Ascending aorta (tissue), 2 donors: ENCODE results near the gene KAT2B. TPM values are rescaled to one million over a fixed set of nuclear protein-coding genes. Genes with fewer than 3 reads are reported as not detected.

Source experiments
- DNase-seq, 2 donors: peaks; one replicate each; pipeline ENCODE4 v3.0.0-alpha.2; 2019; ENCODE audit warnings: low spot score in 2 of 2
- H3K27ac ChIP-seq, 2 donors: fragments of 200-600 bp; sonication (generic); one replicate each; pipeline ENCODE4 v1.5.1; 2016 to 2017; ENCODE audit warnings: mild to moderate bottlenecking in 1 of 2
- H3K27me3 ChIP-seq: fragments of 200-600 bp; sonication (generic); one replicate; pipeline ENCODE4 v1.5.1; 2017
- H3K36me3 ChIP-seq, 2 donors: fragments of 200-600 bp; sonication (generic); one replicate each; pipeline ENCODE4 v1.5.1; 2016
- H3K4me1 ChIP-seq, 2 donors: fragments of 200-600 bp; sonication (generic); one replicate each; pipeline ENCODE4 v1.5.1; 2016 to 2017; ENCODE audit warnings: mild to moderate bottlenecking in 1 of 2
- H3K4me3 ChIP-seq, 2 donors: fragments of 200-600 bp; sonication (generic); one replicate each; pipeline ENCODE4 v1.5.1; 2016 to 2017; ENCODE audit warnings: mild to moderate bottlenecking in 1 of 2
- H3K9me3 ChIP-seq, 2 donors: fragments of 200-600 bp; sonication (generic); one replicate each; pipeline ENCODE4 v1.5.1; 2016
- intact Hi-C: fragments of 100-400 bp; cut with DNase I; formaldehyde crosslinking; loops from one replicate; pipeline ENCODE4 v1.15.1; 2023
- total RNA-seq: library from RNA; depleted of rRNA; stranded (reverse); fragments of >200 nt; gene quantifications from one replicate; pipeline ENCODE4 v1.1.0, GENCODE V29; 2016
- TF ChIP-seq, protein P1 (sequence below), 3 experiments: fragments of 200-600 bp in 2 of 3; fragments of 450-650 bp in 1 of 3; sonication (generic) in 2 of 3; IDR thresholded peaks; one replicate each; pipeline ENCODE4 v1.5.1; 2016 to 2019; ENCODE audit warnings: antibody characterized with exemption in 3 of 3, mild to moderate bottlenecking in 1 of 3, moderate library complexity in 1 of 3

Gene KAT2B
- total RNA-seq, 1 donor from 2014 or later: 10.5 TPM

GRCh38 chr3:20161714-20162113 lies 121.5 kb downstream of the KAT2B start:
- no peaks in the 10 kb centered on the region for H3K36me3 ChIP-seq
- intact Hi-C loops: no loop called here
- no peak overlapping the region for H3K4me3 ChIP-seq
- TF ChIP-seq, protein P1, sequence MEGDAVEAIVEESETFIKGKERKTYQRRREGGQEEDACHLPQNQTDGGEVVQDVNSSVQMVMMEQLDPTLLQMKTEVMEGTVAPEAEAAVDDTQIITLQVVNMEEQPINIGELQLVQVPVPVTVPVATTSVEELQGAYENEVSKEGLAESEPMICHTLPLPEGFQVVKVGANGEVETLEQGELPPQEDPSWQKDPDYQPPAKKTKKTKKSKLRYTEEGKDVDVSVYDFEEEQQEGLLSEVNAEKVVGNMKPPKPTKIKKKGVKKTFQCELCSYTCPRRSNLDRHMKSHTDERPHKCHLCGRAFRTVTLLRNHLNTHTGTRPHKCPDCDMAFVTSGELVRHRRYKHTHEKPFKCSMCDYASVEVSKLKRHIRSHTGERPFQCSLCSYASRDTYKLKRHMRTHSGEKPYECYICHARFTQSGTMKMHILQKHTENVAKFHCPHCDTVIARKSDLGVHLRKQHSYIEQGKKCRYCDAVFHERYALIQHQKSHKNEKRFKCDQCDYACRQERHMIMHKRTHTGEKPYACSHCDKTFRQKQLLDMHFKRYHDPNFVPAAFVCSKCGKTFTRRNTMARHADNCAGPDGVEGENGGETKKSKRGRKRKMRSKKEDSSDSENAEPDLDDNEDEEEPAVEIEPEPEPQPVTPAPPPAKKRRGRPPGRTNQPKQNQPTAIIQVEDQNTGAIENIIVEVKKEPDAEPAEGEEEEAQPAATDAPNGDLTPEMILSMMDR (IDR thresholded peaks at IDR 0.05): no peak
- H3K9me3 ChIP-seq: no peaks in the 10 kb centered on the region
- no peak for DNase-seq
- H3K4me1 ChIP-seq: no peaks in the 10 kb centered on the region
- H3K27me3 ChIP-seq: no peaks in the 10 kb centered on the region
- no peak overlapping the region for H3K27ac ChIP-seq

GRCh38 chr3:20173844-20174410 lies 133.7 kb downstream of the KAT2B start:
- Histone ChIP-seq H3K9me3 (no peaks in the 10 kb centered on the region), H3K36me3 (no peaks in the 10 kb centered on the region), H3K4me3 (no peak overlapping the region), H3K27ac (no peak overlapping the region), H3K27me3 (no peaks in the 10 kb centered on the region), H3K4me1 (no peaks in the 10 kb centered on the region)
- DNase-seq: no peak
- TF ChIP-seq, protein P1 (IDR thresholded peaks at IDR 0.05): no peak
- intact Hi-C loops: no loop called here

GRCh38 chr3:20181276-20181675 lies 141.0 kb downstream of the KAT2B start:
- Histone ChIP-seq H3K27me3 (no peaks in the 10 kb centered on the region), H3K27ac (no peak overlapping the region), H3K4me1 (peaks cover 0 to 6% of the 10 kb centered on the region in 2 donors), H3K4me3 (no peak overlapping the region), H3K9me3 (no peaks in the 10 kb centered on the region), H3K36me3 (no peaks in the 10 kb centered on the region)
- no peak for DNase-seq
- TF ChIP-seq, protein P1 (IDR thresholded peaks at IDR 0.05): no peak
- intact Hi-C loops: loop anchor here (5.0 to 10.0 kb wide), 2 partner anchors 224 to 1574 kb away; partner anchors contain the start of gene ZNF385D

- no peak for DNase-seq
- H3K27me3 ChIP-seq: no peaks in the 10 kb centered on the region
- H3K4me3 ChIP-seq: no peak overlapping the region
- no peaks in the 10 kb centered on the region for H3K9me3 ChIP-seq
- TF ChIP-seq, protein P1 (IDR thresholded peaks at IDR 0.05): no peak
- peaks cover 0 to 6% of the 10 kb centered on the region in 2 donors for H3K4me1 ChIP-seq
- H3K27ac ChIP-seq: no peak overlapping the region
- no peaks in the 10 kb centered on the region for H3K36me3 ChIP-seq
- intact Hi-C loops: loop anchor here (5.0 to 10.0 kb wide), 2 partner anchors 225 to 1573 kb away; partner anchors contain the start of gene ZNF385D
Observed at GRCh38 chr3:20182206-20182605, 142.0 kb downstream of the KAT2B start.

- no peak for DNase-seq
- Histone ChIP-seq H3K27me3 (no peaks in the 10 kb centered on the region), H3K27ac (no peak overlapping the region), H3K9me3 (no peaks in the 10 kb centered on the region), H3K36me3 (no peaks in the 10 kb centered on the region), H3K4me3 (peak overlapping the region; percentile 70 to 85), H3K4me1 (peaks cover 0 to 6% of the 10 kb centered on the region in 2 donors)
- intact Hi-C loops: loop anchor here (2.0 to 10.0 kb wide), 2 partner anchors 125 to 1569 kb away; partner anchors contain the start of gene ZNF385D
- TF ChIP-seq, protein P1 (IDR thresholded peaks at IDR 0.05): no peak
Observed at GRCh38 chr3:20185331-20185678, 145.1 kb downstream of the KAT2B start.
